HG02588 (cell line): Measurements from ENCODE around the gene KRTAP2-4.
"Not testable (repeated sequence)": the region's sequence is repeated elsewhere in the genome, so short reads cannot be mapped to it uniquely, and the experiment has no call there.

Source experiments
- ATAC-seq: cut with Tn5 transposase; IDR thresholded peaks from one replicate; pipeline ENCODE4 v1.9.1; 2021; ENCODE audit warnings: mild to moderate bottlenecking, moderate library complexity; ENCODE audit not compliant: unreplicated experiment

The KRTAP2-4 gene, protein sequence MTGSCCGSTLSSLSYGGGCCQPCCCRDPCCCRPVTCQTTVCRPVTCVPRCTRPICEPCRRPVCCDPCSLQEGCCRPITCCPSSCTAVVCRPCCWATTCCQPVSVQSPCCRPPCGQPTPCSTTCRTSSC

DNA sequence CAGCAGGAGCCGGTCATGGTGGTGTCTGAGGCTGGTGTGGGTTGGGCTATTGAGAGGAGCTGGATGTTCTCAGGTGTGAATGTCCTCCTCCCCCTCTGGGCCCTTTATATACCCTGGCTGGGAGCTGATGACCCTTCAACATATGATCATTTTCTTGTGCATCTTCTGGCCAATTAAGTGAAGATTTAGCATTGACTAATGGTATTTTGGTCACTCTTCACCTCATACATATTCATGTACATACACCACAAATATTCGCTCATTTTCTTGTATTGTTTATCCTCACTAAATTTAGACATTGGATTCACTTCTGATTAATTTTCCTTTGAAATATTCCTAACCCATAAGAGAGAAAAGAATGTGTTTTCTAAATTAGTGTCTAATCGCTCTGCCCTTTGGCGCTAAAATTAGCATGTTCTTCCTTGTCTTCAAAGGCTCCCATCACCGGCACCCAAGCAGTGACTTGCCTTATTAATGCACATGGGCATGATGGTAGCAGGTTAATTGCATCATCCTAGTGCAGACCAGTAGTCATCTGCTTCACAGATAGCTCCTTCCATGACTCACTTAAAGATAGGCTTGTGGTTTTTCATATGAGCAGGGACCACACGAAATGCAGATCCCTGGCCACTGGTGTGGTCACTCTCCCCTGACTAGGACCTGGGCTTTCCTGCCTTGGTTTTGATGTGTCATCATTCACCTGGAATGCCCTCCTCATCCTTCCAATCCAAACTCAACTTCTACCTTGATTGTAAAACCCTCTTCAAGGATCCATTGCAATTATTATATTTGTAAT is at the start of gene KRTAP2-4:
Gene KRTAP2-4, minus strand, starts transcription at position 51 of the 796 bp plus-strand sequence. Its CDS starts 34 bp downstream, at position 17.
- no peak for ATAC-seq

DNA sequence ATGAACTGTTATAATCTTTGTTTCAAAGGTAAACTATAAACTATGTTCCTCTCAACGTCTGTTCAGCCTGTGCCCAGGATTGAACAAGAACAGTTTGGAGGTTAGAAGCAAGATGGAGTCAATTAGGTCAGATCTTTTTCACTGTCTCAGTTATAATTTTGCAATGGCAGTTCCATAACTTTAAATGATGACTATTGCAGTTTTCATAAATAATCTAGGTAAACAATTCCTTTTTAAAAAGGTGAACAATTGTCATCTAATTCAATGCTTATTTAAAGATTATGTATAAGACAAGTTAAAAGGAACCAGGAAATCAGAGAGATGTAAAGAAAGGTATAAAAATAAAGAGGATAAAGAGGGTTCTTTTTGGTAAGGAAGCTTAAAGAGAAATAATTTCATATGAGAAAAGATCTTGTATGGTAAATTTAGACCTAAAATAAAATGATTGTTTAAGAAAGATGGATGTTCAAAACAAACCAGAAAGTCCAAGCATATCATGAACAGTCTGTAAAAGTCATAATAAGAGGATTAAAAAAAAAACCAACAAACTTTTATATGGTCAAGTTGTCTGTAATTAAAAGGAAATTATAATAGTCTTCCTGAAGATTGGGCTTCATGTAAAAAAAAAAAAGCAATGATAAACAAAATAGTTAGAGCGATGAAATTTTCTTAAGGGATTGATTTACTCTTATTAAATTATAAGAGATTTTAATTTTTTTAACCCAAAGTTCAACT is 45.6 kb upstream of the KRTAP2-4 start:
- no peak for ATAC-seq

DNA sequence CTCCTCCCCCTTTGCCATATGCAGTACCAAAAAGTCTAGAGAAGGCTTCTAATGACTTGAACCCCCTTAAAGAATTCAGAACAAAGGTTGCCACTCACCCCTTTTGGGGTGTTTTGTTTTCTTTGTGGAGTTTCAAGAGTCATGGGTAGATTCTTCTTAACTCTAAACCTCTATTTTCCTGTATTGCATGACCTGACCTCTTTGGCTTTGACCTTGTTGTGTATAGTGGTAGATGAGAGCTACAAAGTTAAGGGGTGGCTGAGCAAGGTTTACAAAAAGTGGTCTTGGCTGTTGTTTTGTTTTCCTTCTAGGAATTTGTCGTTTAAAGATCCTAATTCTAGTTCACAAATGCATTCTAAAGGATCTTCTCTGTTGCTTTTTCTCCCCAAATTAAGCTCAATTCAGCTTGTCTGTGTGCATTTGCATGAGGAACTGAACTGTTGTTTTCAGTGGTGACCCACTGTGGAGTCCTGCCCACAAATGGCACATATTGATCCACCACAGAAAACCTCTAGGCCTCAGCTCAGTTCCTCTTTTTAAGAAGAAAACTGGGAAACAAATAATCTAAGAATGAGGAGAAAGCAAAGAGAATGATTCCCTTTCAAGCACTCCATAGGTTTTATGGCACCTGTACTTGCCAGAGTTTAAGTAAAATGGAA is 43.2 kb upstream of the KRTAP2-4 start:
- ATAC-seq: not testable (repeated sequence)

DNA sequence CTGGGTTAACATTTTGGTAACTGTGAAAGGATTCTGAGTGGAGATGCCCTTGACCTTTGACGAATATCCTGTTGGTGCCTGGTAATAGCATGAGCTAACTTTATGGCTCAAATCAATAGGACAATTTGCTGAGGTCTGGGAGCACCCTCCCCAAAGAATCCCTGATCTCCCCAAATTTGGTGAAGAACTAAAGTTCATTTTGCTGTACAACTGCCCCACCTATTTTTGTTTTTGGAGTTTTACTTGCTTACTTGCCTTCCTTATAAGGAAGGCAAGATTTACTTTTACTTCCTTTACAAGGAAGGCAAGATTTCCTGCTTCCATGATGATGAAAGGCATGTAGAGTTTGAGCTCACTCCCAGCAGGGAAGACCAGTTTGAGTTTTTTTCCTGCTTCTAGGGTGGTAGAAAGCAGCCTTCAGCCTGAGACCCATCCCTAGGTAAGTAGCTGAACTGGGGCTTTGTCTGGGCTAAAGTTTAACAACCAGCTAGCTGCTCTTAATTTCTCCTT is 42.3 kb upstream of the KRTAP2-4 start:
- no peak for ATAC-seq

DNA sequence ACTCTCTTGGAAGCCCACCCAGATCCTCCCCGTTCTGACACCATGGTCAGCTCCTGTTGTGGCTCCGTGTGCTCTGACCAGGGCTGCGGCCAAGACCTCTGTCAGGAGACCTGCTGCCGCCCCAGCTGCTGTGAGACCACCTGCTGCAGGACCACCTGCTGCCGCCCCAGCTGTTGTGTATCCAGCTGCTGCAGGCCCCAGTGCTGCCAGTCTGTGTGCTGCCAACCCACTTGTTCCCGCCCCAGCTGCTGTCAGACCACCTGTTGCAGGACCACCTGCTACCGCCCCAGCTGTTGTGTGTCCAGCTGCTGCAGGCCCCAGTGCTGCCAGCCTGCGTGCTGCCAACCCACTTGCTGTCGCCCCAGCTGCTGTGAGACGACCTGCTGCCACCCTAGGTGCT is 39.7 kb upstream of the KRTAP2-4 start, which contains the start of gene KRTAP4-9:
Gene KRTAP4-9, plus strand, starts transcription at position 43 of the 400 bp plus-strand sequence. Its CDS starts 0 bp downstream, at position 43.
- ATAC-seq: not testable (repeated sequence)

DNA sequence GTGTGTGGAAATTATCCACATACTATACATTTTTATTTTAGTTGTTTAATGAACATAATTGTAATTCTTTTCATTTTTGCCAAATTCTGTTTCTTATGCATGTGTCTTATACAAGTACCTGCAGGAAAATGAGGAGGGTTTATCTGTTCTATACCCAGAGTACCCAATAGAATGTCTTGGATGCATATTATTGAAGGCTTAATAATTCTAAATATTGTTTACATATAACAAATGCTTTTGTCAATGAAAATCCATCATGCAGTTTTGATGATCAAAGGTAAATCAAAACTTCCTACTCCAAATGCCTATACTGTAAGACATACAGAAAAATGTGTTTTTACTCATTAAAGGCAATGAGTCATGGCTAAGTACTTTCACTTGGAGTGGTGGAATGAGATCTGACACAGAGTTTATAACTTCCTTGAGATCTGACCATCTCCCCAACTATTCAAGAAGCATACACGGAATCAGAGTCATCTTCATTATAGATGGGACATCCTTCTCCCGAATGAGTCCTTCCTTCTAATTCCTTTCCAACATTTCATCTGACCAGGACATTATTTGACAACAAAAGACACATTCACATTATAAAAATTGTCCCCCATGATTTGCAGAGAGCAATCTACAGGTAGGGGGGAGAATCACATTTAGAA is 38.8 kb upstream of the KRTAP2-4 start:
- ATAC-seq: not testable (repeated sequence)

DNA sequence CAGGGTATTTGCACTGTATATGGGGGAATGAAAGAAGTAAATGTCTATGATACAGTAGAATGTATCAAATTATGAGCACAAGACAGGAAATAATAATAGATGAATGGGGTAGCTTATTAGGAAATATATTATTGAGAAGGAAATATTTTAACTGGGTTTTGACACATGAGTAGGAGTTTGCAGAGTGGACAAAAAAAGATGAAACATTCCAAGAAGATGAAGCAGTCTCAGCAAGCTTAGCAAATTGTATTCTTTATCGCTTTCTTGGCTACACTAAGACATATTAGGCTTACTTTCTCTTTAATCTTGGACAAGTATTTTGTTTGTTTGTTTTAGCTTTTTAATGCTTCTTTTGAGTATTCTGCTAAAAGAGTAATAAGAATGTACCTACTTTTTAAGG is 38.2 kb upstream of the KRTAP2-4 start:
- no peak for ATAC-seq

DNA sequence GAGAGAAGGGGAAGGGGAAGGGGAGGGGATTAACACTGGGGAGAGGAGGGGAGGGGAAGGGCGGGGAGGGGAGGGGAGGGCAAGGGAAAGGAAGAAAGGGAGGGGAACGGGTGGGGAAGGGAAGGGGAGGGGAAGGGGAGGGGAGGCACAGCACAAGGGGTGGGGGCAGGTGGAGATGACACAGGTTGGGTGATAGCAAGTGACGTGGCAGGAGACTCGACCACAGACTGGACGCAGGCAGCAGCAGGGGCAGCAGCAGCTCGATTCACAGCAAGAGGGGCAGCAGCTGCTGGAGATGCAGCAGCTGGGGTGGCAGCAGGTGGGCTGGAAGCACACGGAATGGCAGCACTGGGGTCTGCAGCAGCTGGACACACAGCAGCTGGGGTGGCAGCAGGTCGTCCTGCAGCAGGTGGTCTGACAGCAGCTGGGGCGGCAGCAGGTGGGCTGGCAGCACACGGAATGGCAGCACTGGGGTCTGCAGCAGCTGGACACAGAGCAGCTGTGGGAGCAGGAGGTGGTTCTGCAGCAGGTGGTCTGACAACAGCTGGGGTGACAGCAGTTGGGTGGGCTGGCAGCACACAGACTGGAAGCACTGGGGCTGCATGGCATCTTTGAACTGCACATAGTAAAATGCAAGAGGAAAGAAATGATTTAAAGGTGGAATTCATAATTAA is 36.0 kb upstream of the KRTAP2-4 start, which contains the start of gene KRTAP4-16:
Gene KRTAP4-16, minus strand, starts transcription at position 624 of the 674 bp plus-strand sequence. Its CDS starts 0 bp downstream, at position 624.
- ATAC-seq: no peak

DNA sequence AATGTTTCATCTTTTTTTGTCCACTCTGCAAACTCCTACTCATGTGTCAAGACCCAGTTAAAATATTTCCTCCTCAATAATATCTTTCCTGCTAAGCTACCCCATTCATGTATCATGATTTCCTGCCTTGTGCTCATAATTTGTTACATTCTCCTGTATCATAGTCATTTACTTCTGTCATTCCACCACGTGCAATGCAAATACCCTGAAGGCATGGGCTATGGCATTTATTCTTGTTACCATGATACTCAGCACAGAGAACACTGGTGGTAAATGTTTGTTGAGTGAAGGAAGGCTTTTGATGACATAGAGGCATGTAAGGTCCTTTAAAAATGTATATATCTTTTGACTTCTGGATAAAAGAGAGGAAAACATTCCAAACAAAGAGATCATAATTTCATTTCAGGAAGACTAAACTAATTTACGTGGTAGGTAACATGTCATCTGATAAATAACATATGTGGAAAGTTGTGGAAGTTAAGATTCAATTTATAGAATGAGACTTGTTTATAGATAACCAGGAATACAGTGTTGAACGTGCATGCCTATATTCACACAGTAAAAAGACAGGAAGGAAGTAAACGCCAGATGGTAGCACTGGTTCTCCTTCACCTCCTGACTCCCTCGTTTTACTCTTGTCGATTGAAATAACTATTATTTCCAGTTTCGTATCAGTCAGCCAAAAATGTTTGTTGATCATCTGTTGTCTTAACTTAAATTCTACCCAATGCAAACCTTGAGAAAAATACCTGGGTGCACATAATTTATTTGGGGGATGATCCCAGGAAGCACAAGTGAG is 34.2 kb upstream of the KRTAP2-4 start:
- ATAC-seq: not testable (repeated sequence)

DNA sequence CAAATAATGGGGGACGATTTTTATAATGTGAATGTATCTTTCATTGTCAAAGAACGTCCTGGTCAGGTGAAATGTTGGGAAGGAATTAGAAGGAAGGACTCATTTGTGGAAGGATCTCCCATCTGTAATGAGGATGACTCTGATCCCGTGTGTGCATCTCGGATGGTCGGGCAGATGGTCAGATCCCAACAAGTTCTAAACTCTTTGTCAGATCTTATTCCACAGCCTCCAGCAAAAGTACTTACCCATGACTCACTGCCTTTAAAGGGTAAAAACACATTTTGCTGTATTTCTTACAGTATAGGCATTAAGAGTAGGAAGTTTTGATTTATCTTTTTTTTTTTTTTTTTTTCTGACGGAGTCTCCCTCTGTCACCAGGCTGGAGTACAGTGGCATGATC is 32.8 kb upstream of the KRTAP2-4 start:
- ATAC-seq: no peak

DNA sequence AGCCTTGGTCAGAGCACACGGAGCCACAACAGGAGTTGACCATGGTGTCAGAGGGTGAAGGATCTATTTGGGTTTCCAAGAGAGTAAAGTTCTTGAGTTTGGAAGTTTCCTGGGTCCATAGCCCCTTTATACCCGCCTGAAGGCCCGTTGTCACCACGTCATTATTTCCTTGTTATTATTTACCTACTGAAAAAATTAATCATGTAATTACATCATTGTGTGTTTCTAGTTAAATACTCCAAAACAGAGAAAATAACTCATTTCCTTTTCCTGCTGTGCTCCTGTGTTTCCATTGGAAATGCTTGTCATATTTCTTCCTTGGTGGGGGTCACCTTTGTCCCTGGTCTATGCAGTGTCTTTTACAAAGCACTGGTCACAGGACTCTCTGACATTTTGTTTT is 32.4 kb upstream of the KRTAP2-4 start, which contains the start of gene KRTAP4-8:
Gene KRTAP4-8, minus strand, starts transcription at position 101 of the 400 bp plus-strand sequence. Its CDS starts 58 bp downstream, at position 43.
- no peak for ATAC-seq

DNA sequence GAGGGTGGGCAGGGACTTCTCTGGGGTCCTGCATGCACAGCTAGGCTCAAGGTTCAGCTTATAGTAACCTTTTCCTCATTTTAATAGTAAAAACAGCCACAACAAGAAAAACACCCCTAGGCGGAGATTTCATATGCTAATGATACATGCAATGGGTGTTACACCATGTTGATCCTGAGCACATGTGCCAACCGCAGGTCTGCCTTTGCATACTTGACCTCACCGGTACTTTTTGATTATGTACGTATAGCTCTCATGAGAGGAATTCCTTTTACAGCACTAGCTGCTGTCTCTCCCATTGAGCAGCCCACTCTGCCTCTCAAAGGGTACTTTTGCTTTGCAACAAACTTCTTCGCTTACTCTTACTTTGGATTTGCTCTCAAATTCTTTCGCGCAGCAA is 30.4 kb upstream of the KRTAP2-4 start:
- no peak for ATAC-seq

DNA sequence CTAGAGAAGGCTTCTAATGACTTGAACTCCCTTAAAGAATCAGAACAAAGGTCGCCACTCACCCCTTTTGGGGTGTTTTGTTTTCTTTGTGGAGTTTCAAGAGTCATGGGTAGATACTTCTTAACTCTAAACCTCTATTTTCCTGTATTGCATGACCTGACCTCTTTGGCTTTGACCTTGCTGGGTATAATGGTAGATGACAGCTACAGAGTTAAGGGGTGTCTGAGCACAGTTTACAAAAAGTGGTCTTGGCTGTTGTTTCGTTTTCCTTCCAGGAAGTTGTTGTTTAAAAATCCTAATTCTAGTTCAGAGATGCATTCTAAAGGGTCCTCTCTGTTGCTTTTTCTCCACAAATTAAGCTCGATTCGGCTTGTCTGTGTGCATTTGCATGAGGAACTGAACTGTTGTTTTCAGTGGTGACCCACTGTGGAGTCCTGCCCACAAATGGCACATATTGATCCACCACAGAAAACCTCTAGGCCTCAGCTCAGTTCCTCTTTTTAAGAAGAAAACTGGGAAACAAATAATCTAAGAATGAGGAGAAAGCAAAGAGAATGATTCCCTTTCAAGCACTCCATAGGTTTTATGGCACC is 23.2 kb upstream of the KRTAP2-4 start:
- ATAC-seq: not testable (repeated sequence)

DNA sequence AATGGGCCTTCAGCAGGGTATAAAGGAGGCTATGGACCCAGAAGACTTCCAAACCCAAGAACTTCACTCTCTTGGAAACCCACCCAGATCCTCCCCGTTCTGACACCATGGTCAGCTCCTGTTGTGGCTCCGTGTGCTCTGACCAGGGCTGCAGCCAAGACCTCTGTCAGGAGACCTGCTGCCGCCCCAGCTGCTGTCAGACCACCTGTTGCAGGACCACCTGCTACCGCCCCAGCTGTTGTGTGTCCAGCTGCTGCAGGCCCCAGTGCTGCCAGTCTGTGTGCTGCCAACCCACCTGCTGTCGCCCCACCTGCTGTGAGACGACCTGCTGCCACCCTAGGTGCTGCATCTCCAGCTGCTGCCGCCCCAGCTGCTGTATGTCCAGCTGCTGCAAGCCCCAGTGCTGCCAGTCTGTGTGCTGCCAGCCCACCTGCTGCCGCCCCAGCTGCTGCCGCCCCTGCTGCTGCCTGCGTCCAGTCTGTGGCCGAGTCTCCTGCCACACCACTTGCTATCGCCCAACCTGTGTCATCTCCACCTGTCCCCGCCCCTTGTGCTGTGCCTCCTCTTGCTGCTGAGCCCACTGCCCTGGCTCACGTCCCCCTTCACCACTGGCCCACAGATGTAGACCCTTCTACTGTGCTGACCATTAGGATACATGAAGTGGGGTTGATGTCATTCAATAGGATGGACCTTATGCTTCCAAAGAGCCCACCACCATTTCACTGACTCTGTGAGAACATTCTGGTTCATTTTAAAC is 18.6 kb upstream of the KRTAP2-4 start, which contains the start of gene KRTAP4-7:
Gene KRTAP4-7, plus strand, starts transcription at position 51 of the 757 bp plus-strand sequence. Its CDS starts 57 bp downstream, at position 108.
- ATAC-seq: not testable (repeated sequence)

DNA sequence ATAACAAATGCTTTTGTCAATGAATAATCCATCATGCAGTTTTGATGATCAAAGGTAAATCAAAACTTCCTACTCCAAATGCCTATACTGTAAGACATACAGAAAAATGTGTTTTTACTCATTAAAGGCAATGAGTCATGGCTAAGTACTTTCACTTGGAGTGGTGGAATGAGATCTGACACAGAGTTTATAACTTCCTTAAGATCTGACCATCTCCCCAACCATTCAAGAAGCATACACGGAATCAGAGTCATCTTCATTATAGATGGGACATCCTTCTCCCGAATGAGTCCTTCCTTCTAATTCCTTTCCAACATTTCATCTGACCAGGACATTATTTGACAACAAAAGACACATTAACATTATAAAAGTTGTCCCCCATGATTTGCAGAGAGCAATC is 17.7 kb upstream of the KRTAP2-4 start:
- ATAC-seq: not testable (repeated sequence)

DNA sequence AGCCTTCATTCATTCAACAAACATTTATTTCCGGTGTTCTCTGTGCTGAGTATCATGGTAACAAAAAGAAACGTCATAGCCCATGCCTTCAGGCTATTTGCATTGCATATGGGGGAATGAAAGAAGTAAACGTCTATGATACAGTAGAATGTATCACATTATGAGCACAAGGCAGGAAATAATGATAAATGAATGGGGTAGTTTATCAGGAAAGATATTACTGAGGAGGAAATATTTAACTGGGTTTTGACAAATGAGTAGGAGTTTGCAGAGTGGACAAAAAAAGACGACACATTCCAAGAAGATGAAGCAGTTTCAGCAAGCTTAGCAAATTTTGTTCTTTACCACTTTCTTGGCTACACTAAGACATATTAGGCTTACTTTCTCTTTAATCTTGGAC is 16.9 kb upstream of the KRTAP2-4 start:
- no peak for ATAC-seq

DNA sequence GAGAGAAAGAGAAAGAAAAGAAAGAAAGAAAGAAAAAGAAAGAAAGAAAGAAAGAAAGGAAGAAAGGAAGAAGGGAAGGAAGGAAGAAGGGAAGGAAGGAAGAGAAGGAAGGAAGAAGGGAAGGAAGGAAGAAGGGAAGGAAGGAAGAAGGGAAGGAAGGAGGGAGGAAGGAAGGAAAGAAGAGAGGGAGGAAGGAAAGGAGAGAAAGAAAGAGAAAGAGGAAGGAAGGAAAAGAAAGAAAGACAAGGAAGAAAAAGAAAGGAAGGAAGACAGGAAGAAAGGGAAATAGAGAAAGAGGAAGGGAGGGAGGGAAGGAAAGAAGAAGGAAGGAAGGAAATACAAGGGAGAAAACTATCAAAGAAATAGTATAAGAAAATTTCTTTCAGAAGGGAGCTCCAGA is 11.1 kb upstream of the KRTAP2-4 start:
- ATAC-seq: no peak
